HG02973 (cell line): ENCODE results near the gene GLT6D1.
"Not testable (repeated sequence)": the region's sequence is repeated elsewhere in the genome, so short reads cannot be mapped to it uniquely, and the experiment has no call there.

Source experiments
- ATAC-seq: cut with Tn5 transposase; IDR thresholded peaks from one replicate; pipeline ENCODE4 v1.9.1; 2021; ENCODE audit warnings: moderate library complexity; ENCODE audit not compliant: unreplicated experiment

Gene GLT6D1

GRCh38 chr9:135639196-135639595, at the start of gene GLT6D1:
Gene GLT6D1 (minus strand): TSS chr9:135639540. CDS start chr9:135639187, 353 bp downstream.
- no peak for ATAC-seq

GRCh38 chr9:135689011-135689410, 49.7 kb upstream of the GLT6D1 start:
- no peak for ATAC-seq

GRCh38 chr9:135687216-135687615, 47.9 kb upstream of the GLT6D1 start:
- ATAC-seq, result no peak

GRCh38 chr9:135684691-135685090, 45.4 kb upstream of the GLT6D1 start:
- no peak for ATAC-seq

- ATAC-seq, result no peak
Observed at GRCh38 chr9:135683401-135684034, 44.2 kb upstream of the GLT6D1 start.

- ATAC-seq, result no peak
Observed at GRCh38 chr9:135681161-135681560, 41.8 kb upstream of the GLT6D1 start.

- ATAC-seq, result no peak
Observed at GRCh38 chr9:135680056-135680455, 40.7 kb upstream of the GLT6D1 start.

- ATAC-seq, result no peak
Observed at GRCh38 chr9:135678236-135679017, 39.1 kb upstream of the GLT6D1 start.

GRCh38 chr9:135677641-135678168, 38.4 kb upstream of the GLT6D1 start:
- no peak for ATAC-seq

GRCh38 chr9:135676891-135677290, 37.6 kb upstream of the GLT6D1 start:
- ATAC-seq, result no peak

GRCh38 chr9:135674977-135675376, 35.6 kb upstream of the GLT6D1 start:
- ATAC-seq, result no peak

- no peak for ATAC-seq
Observed at GRCh38 chr9:135673941-135674340, 34.6 kb upstream of the GLT6D1 start.

GRCh38 chr9:135672786-135673185, 33.4 kb upstream of the GLT6D1 start:
- not testable (repeated sequence) for ATAC-seq

- no peak for ATAC-seq
Observed at GRCh38 chr9:135671591-135672041, 32.3 kb upstream of the GLT6D1 start.

- no peak for ATAC-seq
Observed at GRCh38 chr9:135670721-135671590, 31.6 kb upstream of the GLT6D1 start.

- no peak for ATAC-seq
Observed at GRCh38 chr9:135669616-135670285, 30.4 kb upstream of the GLT6D1 start.

GRCh38 chr9:135669018-135669417, 29.7 kb upstream of the GLT6D1 start:
- not testable (repeated sequence) for ATAC-seq

- no peak for ATAC-seq
Observed at GRCh38 chr9:135667463-135668001, 28.2 kb upstream of the GLT6D1 start.

- no peak for ATAC-seq
Observed at GRCh38 chr9:135666534-135667462, 27.5 kb upstream of the GLT6D1 start.
